Trophoblast cell (in vitro differentiated cells and primary cell): ENCODE data around the gene CASQ1.

Experiments
- DNase-seq, 2 donors: peaks; one replicate each; pipeline ENCODE4 v3.0.0-alpha.2; 2016
- H2AFZ ChIP-seq: 2 replicates; pipeline ENCODE4 v1.6.1; 2013; ENCODE audit warnings: low read length, moderate library complexity, mild to moderate bottlenecking; ENCODE audit not compliant: insufficient read depth, poor library complexity
- H2AK5ac ChIP-seq: 2 replicates; pipeline ENCODE4 v1.6.1; 2013; ENCODE audit warnings: mild to moderate bottlenecking, low read length
- H2BK120ac ChIP-seq: 2 replicates; pipeline ENCODE4 v1.6.1; 2013; ENCODE audit warnings: low read length, mild to moderate bottlenecking, moderate library complexity; ENCODE audit not compliant: insufficient read depth, poor library complexity
- H2BK12ac ChIP-seq: 2 replicates; pipeline ENCODE4 v1.6.1; 2013; ENCODE audit warnings: mild to moderate bottlenecking, low read length, moderate library complexity
- H2BK5ac ChIP-seq: 2 replicates; pipeline ENCODE4 v1.6.1; 2013; ENCODE audit warnings: low read length, low read depth, moderate library complexity, mild to moderate bottlenecking; ENCODE audit not compliant: poor library complexity
- H3K14ac ChIP-seq: 2 replicates; pipeline ENCODE4 v1.6.1; 2013; ENCODE audit warnings: mild to moderate bottlenecking, low read length
- H3K18ac ChIP-seq: 2 replicates; pipeline ENCODE4 v1.6.1; 2013; ENCODE audit warnings: mild to moderate bottlenecking, low read length
- H3K23ac ChIP-seq: 2 replicates; pipeline ENCODE4 v1.6.1; 2013; ENCODE audit warnings: low read length
- H3K27ac ChIP-seq: 2 replicates; pipeline ENCODE4 v1.5.1; 2013; ENCODE audit warnings: low read depth, mild to moderate bottlenecking, inconsistent platforms, low read length, moderate library complexity
- H3K27me3 ChIP-seq: 2 replicates; pipeline ENCODE4 v1.6.1; 2013; ENCODE audit warnings: inconsistent platforms, mild to moderate bottlenecking, low read length, moderate library complexity; ENCODE audit not compliant: insufficient read depth
- H3K36me3 ChIP-seq, 2 experiments: 1 replicate in 1 of 2; 2 replicates in 1 of 2; pipeline ENCODE4 v1.6.1; 2013; ENCODE audit warnings: low read length in 2 of 2, mild to moderate bottlenecking in 2 of 2, moderate library complexity in 1 of 2; ENCODE audit not compliant: insufficient read depth in 2 of 2, control insufficient read depth in 1 of 2
- H3K4ac ChIP-seq: 2 replicates; pipeline ENCODE4 v1.6.1; 2013; ENCODE audit warnings: low read depth, mild to moderate bottlenecking, low read length, moderate library complexity
- H3K4me1 ChIP-seq, 2 experiments: 1 replicate in 1 of 2; 2 replicates in 1 of 2; pipeline ENCODE4 v1.6.1; 2013; ENCODE audit warnings: low read length in 2 of 2, mild to moderate bottlenecking in 2 of 2, moderate library complexity in 1 of 2; ENCODE audit not compliant: insufficient read depth in 2 of 2, control insufficient read depth in 1 of 2
- H3K4me2 ChIP-seq: 2 replicates; pipeline ENCODE4 v1.6.1; 2013; ENCODE audit warnings: inconsistent platforms, mild to moderate bottlenecking, low read length, moderate library complexity
- H3K4me3 ChIP-seq: 2 replicates; pipeline ENCODE4 v1.5.1; 2013; ENCODE audit warnings: mild to moderate bottlenecking, low read depth, low read length, inconsistent platforms
- H3K79me1 ChIP-seq: one replicate; pipeline ENCODE4 v1.6.1; 2013; ENCODE audit warnings: low read length
- H3K79me2 ChIP-seq: 2 replicates; pipeline ENCODE4 v1.6.1; 2013; ENCODE audit warnings: low read length, mild to moderate bottlenecking; ENCODE audit not compliant: control insufficient read depth, insufficient read depth, poor library complexity
- H3K9ac ChIP-seq: 2 replicates; pipeline ENCODE4 v1.6.1; 2013; ENCODE audit warnings: mild to moderate bottlenecking, low read length
- H3K9me3 ChIP-seq: 2 replicates; pipeline ENCODE4 v1.6.1; 2013; ENCODE audit warnings: low read depth, mild to moderate bottlenecking, control low read depth, inconsistent platforms, low read length; ENCODE audit not compliant: insufficient read depth
- H4K12ac ChIP-seq: 2 replicates; pipeline ENCODE4 v1.6.1; 2013; ENCODE audit warnings: low read depth, mild to moderate bottlenecking, low read length, moderate library complexity
- H4K8ac ChIP-seq: 2 replicates; pipeline ENCODE4 v1.6.1; 2013; ENCODE audit warnings: low read depth, mild to moderate bottlenecking, low read length, moderate library complexity
- H4K91ac ChIP-seq: one replicate; pipeline ENCODE4 v1.6.1; 2013; ENCODE audit warnings: low read depth, mild to moderate bottlenecking, low read length, moderate library complexity
- WGBS: extraction: QIAGEN DNeasy Blood & Tissue Kit; methylation state at CpG from one replicate; pipeline ENCODE4 v1.1.7; 2013; ENCODE audit warnings: missing lambda C conversion rate; ENCODE audit not compliant: insufficient read length, insufficient coverage; ENCODE audit errors: extremely low coverage; 5-methylcytosine and 5-hydroxymethylcytosine counted together

Gene CASQ1

GRCh38 chr1:160247053-160247452, 56.7 kb downstream of the CASQ1 start:
- Histone ChIP-seq H3K27me3 (no peaks in the 10 kb centered on the region), H3K4me2 (no peak overlapping the region), H3K9ac (no peak overlapping the region), H3K9me3 (no peaks in the 10 kb centered on the region), H3K36me3 (peaks cover 5% of the 10 kb centered on the region in 2 experiments), H3K4me1 (no peaks in the 10 kb centered on the region), H2BK12ac (no peak overlapping the region), H3K79me1 (no peaks in the 10 kb centered on the region), H3K27ac (no peak overlapping the region), H2BK5ac (no peak overlapping the region), H3K4ac (no peak overlapping the region), H3K4me3 (no peak overlapping the region), H4K91ac (no peak overlapping the region), H2AK5ac (no peak overlapping the region), H4K12ac (no peak overlapping the region), H3K18ac (no peak overlapping the region), H4K8ac (no peak overlapping the region), H3K23ac (no peak overlapping the region), H3K14ac (no peak overlapping the region), H3K79me2 (no peaks in the 10 kb centered on the region), H2AFZ (no peak overlapping the region), H2BK120ac (no peak overlapping the region)
- no CpG with 5 or more reads among the region's 1 CpG for WGBS
- no peak for DNase-seq

- Histone ChIP-seq H3K4me3 (no peak overlapping the region), H3K27me3 (no peaks in the 10 kb centered on the region)
- no peak for DNase-seq
Measured at GRCh38 chr1:160251011-160251410, 60.6 kb downstream of the CASQ1 start.

More at GRCh38 chr1:160251011-160251410, 60.6 kb downstream of the CASQ1 start:
- no peak overlapping the region for H2AFZ ChIP-seq
- no peaks in the 10 kb centered on the region for H3K4me1 ChIP-seq
- H3K27ac ChIP-seq: no peak overlapping the region
- no peak overlapping the region for H2BK12ac ChIP-seq
- no peak overlapping the region for H3K14ac ChIP-seq
- H4K12ac ChIP-seq: no peak overlapping the region
- H3K4me2 ChIP-seq: no peak overlapping the region
- no peak overlapping the region for H3K23ac ChIP-seq
- no peak overlapping the region for H4K91ac ChIP-seq
- H3K4ac ChIP-seq: no peak overlapping the region
- H4K8ac ChIP-seq: no peak overlapping the region
- H3K36me3 ChIP-seq: peaks cover 7 to 11% of the 10 kb centered on the region in 2 experiments
- no peak overlapping the region for H3K9ac ChIP-seq
- H3K9me3 ChIP-seq: no peaks in the 10 kb centered on the region
- no peak overlapping the region for H2BK5ac ChIP-seq
- no peak overlapping the region for H2BK120ac ChIP-seq
- no peaks in the 10 kb centered on the region for H3K79me1 ChIP-seq
- no peaks in the 10 kb centered on the region for H3K79me2 ChIP-seq
- H3K18ac ChIP-seq: no peak overlapping the region
- no peak overlapping the region for H2AK5ac ChIP-seq
